H9 (cell line): Measurements from ENCODE around the gene KANSL1. TPM values are rescaled to one million over a fixed set of nuclear protein-coding genes. Genes with fewer than 3 reads are reported as not detected.

Source experiments
- DNase-seq: peaks from one replicate; pipeline ENCODE4 v3.0.0-alpha.2; 2017
- H2AFZ ChIP-seq: one replicate; pipeline ENCODE4 v1.6.1; 2013; ENCODE audit warnings: mild to moderate bottlenecking, low read length, control low read depth, moderate library complexity
- H2AK5ac ChIP-seq: 2 replicates; pipeline ENCODE4 v1.6.1; 2013; ENCODE audit warnings: low read length, control low read depth, mixed read lengths; ENCODE audit not compliant: insufficient read length
- H2BK120ac ChIP-seq: one replicate; pipeline ENCODE4 v1.6.1; 2013; ENCODE audit warnings: low read depth, mild to moderate bottlenecking, low read length, control low read depth, inconsistent platforms; ENCODE audit not compliant: poor library complexity, severe bottlenecking
- H2BK12ac ChIP-seq: 2 replicates; pipeline ENCODE4 v1.6.1; 2013; ENCODE audit warnings: low read length, control low read depth, mixed read lengths, low read depth; ENCODE audit not compliant: insufficient read length
- H2BK15ac ChIP-seq: 2 replicates; pipeline ENCODE4 v1.6.1; 2013; ENCODE audit warnings: low read depth, low read length, control low read depth
- H2BK20ac ChIP-seq: one replicate; pipeline ENCODE4 v1.6.1; 2013; ENCODE audit warnings: low read depth, mild to moderate bottlenecking, low read length, control low read depth, inconsistent platforms; ENCODE audit not compliant: poor library complexity, severe bottlenecking
- H2BK5ac ChIP-seq: 2 replicates; pipeline ENCODE4 v1.6.1; 2013; ENCODE audit warnings: low read length, control low read depth, mixed read lengths; ENCODE audit not compliant: insufficient read length
- H3K14ac ChIP-seq: 2 replicates; pipeline ENCODE4 v1.6.1; 2013; ENCODE audit warnings: low read length, control low read depth; ENCODE audit not compliant: insufficient read depth
- H3K18ac ChIP-seq: 2 replicates; pipeline ENCODE4 v1.6.1; 2013; ENCODE audit warnings: low read depth, mild to moderate bottlenecking, mixed read lengths, low read length, control low read depth; ENCODE audit not compliant: insufficient read length
- H3K23ac ChIP-seq: 2 replicates; pipeline ENCODE4 v1.6.1; 2013; ENCODE audit warnings: low read length, control low read depth, mixed read lengths, low read depth; ENCODE audit not compliant: insufficient read length
- H3K23me2 ChIP-seq: 2 replicates; pipeline ENCODE4 v1.6.1; 2013; ENCODE audit warnings: low read depth, mild to moderate bottlenecking, mixed read lengths, low read length, control low read depth; ENCODE audit not compliant: insufficient read length, poor library complexity, severe bottlenecking
- H3K27ac ChIP-seq: 2 replicates; pipeline ENCODE4 v1.5.1; 2013; ENCODE audit warnings: low read length, control low read depth, mixed read lengths, low read depth; ENCODE audit not compliant: insufficient read length
- H3K27me3 ChIP-seq: 2 replicates; pipeline ENCODE4 v1.6.1; 2013; ENCODE audit warnings: low read length, control low read depth, inconsistent platforms; ENCODE audit not compliant: insufficient read depth
- H3K4ac ChIP-seq: 2 replicates; pipeline ENCODE4 v1.6.1; 2013; ENCODE audit warnings: low read depth, mild to moderate bottlenecking, control low read depth, inconsistent platforms, low read length, moderate library complexity
- H3K4me1 ChIP-seq: 2 replicates; pipeline ENCODE4 v1.6.1; 2013; ENCODE audit warnings: low read length, control low read depth, inconsistent platforms; ENCODE audit not compliant: insufficient read depth
- H3K4me2 ChIP-seq: 2 replicates; pipeline ENCODE4 v1.6.1; 2013; ENCODE audit warnings: low read length, control low read depth, mixed read lengths; ENCODE audit not compliant: insufficient read length, insufficient read depth
- H3K56ac ChIP-seq: 2 replicates; pipeline ENCODE4 v1.6.1; 2013; ENCODE audit warnings: low read depth, mild to moderate bottlenecking, mixed read lengths, low read length, control low read depth; ENCODE audit not compliant: insufficient read length
- H3K79me1 ChIP-seq: 2 replicates; pipeline ENCODE4 v1.6.1; 2013; ENCODE audit warnings: low read depth, mild to moderate bottlenecking, moderate library complexity, low read length, control low read depth, inconsistent platforms; ENCODE audit not compliant: insufficient read depth, poor library complexity, severe bottlenecking
- H3K79me2 ChIP-seq: 2 replicates; pipeline ENCODE4 v1.6.1; 2013; ENCODE audit warnings: low read length, control low read depth, inconsistent platforms; ENCODE audit not compliant: insufficient read depth
- H3K9ac ChIP-seq: 2 replicates; pipeline ENCODE4 v1.6.1; 2013; ENCODE audit warnings: low read length, control low read depth, mixed read lengths; ENCODE audit not compliant: insufficient read length; ENCODE audit errors: extremely low read depth
- H3K9me3 ChIP-seq: one replicate; pipeline ENCODE4 v1.6.1; 2013; ENCODE audit warnings: low read depth, low read length, inconsistent platforms; ENCODE audit not compliant: control insufficient read depth
- H3T11ph ChIP-seq: one replicate; pipeline ENCODE4 v1.6.1; 2013; ENCODE audit warnings: mild to moderate bottlenecking, low read length, control low read depth, inconsistent platforms
- H4K20me1 ChIP-seq: one replicate; pipeline ENCODE4 v1.6.1; 2013; ENCODE audit not compliant: control insufficient read depth, insufficient read length, insufficient read depth
- H4K5ac ChIP-seq: 2 replicates; pipeline ENCODE4 v1.6.1; 2013; ENCODE audit warnings: low read depth, mild to moderate bottlenecking, mixed read lengths, low read length, control low read depth; ENCODE audit not compliant: insufficient read length
- H4K8ac ChIP-seq: replicated peaks from 2 replicates; pipeline ENCODE4 v1.6.1; 2013; ENCODE audit warnings: low read length, control low read depth, mixed read lengths, low read depth; ENCODE audit not compliant: insufficient read length
- H4K91ac ChIP-seq: 2 replicates; pipeline ENCODE4 v1.6.1; 2013; ENCODE audit warnings: low read depth, mild to moderate bottlenecking, moderate library complexity, mixed read lengths, low read length, control low read depth; ENCODE audit not compliant: insufficient read length
- H3K27ac Mint-ChIP-seq, 3 experiments: 2 replicates in 2 of 3; 3 replicates in 1 of 3; pipeline ENCODE4 v1.8.0; 2020 to 2021; ENCODE audit warnings: mixed read lengths in 3 of 3, mild to moderate bottlenecking in 1 of 3, moderate library complexity in 1 of 3
- H3K27me3 Mint-ChIP-seq: 2 replicates; pipeline ENCODE4 v1.8.0; 2021; ENCODE audit warnings: low read depth, mild to moderate bottlenecking, moderate library complexity, mixed read lengths
- H3K36me3 Mint-ChIP-seq, 3 experiments: 2 replicates in 2 of 3; 3 replicates in 1 of 3; pipeline ENCODE4 v1.8.0; 2020 to 2021; ENCODE audit warnings: low read depth in 3 of 3, mixed read lengths in 3 of 3; ENCODE audit not compliant: insufficient read depth in 1 of 3
- H3K4me1 Mint-ChIP-seq, 2 experiments: 2 replicates each; pipeline ENCODE4 v1.8.0; 2020; ENCODE audit warnings: mixed read lengths in 2 of 2
- H3K4me3 Mint-ChIP-seq, 2 experiments: 2 replicates in 1 of 2; 3 replicates in 1 of 2; pipeline ENCODE4 v1.8.0; 2020 to 2021; ENCODE audit warnings: mild to moderate bottlenecking in 2 of 2, mixed read lengths in 2 of 2, moderate library complexity in 1 of 2
- H3K9me3 Mint-ChIP-seq, 2 experiments: 2 replicates in 1 of 2; 3 replicates in 1 of 2; pipeline ENCODE4 v1.8.0; 2020; ENCODE audit warnings: mild to moderate bottlenecking in 2 of 2, mixed read lengths in 2 of 2, moderate library complexity in 1 of 2
- WGBS: extraction: QIAGEN DNeasy Blood & Tissue Kit; methylation state at CpG from one replicate; pipeline ENCODE4 v1.1.7; 2013; ENCODE audit warnings: missing lambda C conversion rate, low lambda C conversion rate, mixed read lengths; ENCODE audit not compliant: insufficient read length; ENCODE audit errors: extremely low coverage; 5-methylcytosine and 5-hydroxymethylcytosine counted together
- total RNA-seq: library from RNA; stranded (reverse); gene quantifications from 2 replicates; pipeline ENCODE4 v1.2.1, GENCODE V29; 2021
- TF ChIP-seq, protein P1 (sequence below): fragments of 200-600 bp; sonication (generic); conservative IDR thresholded peaks from 3 replicates; pipeline ENCODE4 v1.8.0; 2021; ENCODE audit warnings: antibody characterized with exemption, mild to moderate bottlenecking

KANSL1 gene
- total RNA-seq, 1 experiment from 2014 or later = 114 TPM

DNA sequence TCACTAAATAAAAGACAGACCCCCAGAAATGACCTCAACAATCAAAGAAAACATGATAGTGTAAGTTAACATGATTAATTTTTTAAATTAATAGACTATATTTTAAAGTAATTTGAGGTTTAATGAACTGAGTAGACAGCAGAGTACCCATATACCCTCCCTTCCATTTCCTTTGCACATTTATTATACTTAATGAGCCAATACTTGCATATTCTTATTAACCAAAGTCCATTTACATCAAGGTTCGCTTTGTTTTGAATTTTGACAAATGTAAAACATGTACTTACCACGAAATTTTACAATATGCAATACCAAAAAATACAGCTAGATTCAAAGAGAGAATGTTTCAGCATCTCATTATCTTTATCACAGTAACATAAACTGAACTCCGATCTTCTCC, 72.7 kb downstream of the KANSL1 start:
- peaks cover 63 to 68% of the 10 kb centered on the region in 2 experiments for H3K4me1 Mint-ChIP-seq
- no peak overlapping the region for H4K5ac ChIP-seq
- no peak overlapping the region for H2BK12ac ChIP-seq
- no peak overlapping the region for H3K27ac ChIP-seq
- H4K8ac ChIP-seq = no peak overlapping the region
- no peak overlapping the region for H2BK5ac ChIP-seq
- no peak overlapping the region for H2BK15ac ChIP-seq
- no peak overlapping the region for H2AFZ ChIP-seq
- no peak overlapping the region for H2AK5ac ChIP-seq
- H3K36me3 Mint-ChIP-seq = peaks cover 0 to 5% (median 3%) of the 10 kb centered on the region in 3 experiments; a peak in 2 of 7 replicates
- H3K4ac ChIP-seq = no peak overlapping the region
- H3K4me2 ChIP-seq = no peak overlapping the region
- no peak overlapping the region for H3K23ac ChIP-seq
- H3K56ac ChIP-seq = no peak overlapping the region
- no peak overlapping the region for H2BK20ac ChIP-seq
- peaks cover 2% of the 10 kb centered on the region; the same call in 1 of the 2 replicates for H3K4me1 ChIP-seq
- no peaks in the 10 kb centered on the region for H3K27me3 ChIP-seq
- no CpG with 5 or more reads among the region's 3 CpGs for WGBS
- no peak overlapping the region for H3K4me3 Mint-ChIP-seq
- H4K91ac ChIP-seq = no peak overlapping the region
- DNase-seq = no peak
- H3T11ph ChIP-seq = no peak overlapping the region
- no peak overlapping the region for H3K14ac ChIP-seq
- no peaks in the 10 kb centered on the region for H3K9me3 Mint-ChIP-seq
- H3K79me2 ChIP-seq = peaks cover 67% of the 10 kb centered on the region; the same call in 1 of the 2 replicates
- TF ChIP-seq, protein P1, sequence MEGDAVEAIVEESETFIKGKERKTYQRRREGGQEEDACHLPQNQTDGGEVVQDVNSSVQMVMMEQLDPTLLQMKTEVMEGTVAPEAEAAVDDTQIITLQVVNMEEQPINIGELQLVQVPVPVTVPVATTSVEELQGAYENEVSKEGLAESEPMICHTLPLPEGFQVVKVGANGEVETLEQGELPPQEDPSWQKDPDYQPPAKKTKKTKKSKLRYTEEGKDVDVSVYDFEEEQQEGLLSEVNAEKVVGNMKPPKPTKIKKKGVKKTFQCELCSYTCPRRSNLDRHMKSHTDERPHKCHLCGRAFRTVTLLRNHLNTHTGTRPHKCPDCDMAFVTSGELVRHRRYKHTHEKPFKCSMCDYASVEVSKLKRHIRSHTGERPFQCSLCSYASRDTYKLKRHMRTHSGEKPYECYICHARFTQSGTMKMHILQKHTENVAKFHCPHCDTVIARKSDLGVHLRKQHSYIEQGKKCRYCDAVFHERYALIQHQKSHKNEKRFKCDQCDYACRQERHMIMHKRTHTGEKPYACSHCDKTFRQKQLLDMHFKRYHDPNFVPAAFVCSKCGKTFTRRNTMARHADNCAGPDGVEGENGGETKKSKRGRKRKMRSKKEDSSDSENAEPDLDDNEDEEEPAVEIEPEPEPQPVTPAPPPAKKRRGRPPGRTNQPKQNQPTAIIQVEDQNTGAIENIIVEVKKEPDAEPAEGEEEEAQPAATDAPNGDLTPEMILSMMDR = no peak
- H3K9me3 ChIP-seq = no peaks in the 10 kb centered on the region
- H2BK120ac ChIP-seq = no peak overlapping the region
- H3K27me3 Mint-ChIP-seq = no peaks in the 10 kb centered on the region
- no peak overlapping the region for H3K18ac ChIP-seq
- H4K20me1 ChIP-seq = no peaks in the 10 kb centered on the region
- H3K27ac Mint-ChIP-seq = peak overlapping the region in 1 of 3 experiments; percentile 9; a peak in 1 of 7 replicates
- H3K9ac ChIP-seq = no peak overlapping the region
- peaks cover 6% of the 10 kb centered on the region for H3K79me1 ChIP-seq
- H3K23me2 ChIP-seq = no peaks in the 10 kb centered on the region
